ENCODE results near the gene NTF3. TPM values are rescaled to one million over a fixed set of nuclear protein-coding genes. Genes with fewer than 3 reads are reported as not detected.
A peak's percentile ranks its signal among the peaks of the same experiment; 100 is the strongest.

Gene NTF3
- total RNA-seq, 6 donors from 2014 or later, result 0.46 to 0.71 (median 0.54) TPM; not detected in 3

GRCh38 chr12:5452569-5452968 lies 20.7 kb downstream of the NTF3 start:
- TF ChIP-seq POLR2AphosphoS5 (IDR thresholded peaks at IDR 0.05) (no peak), EP300 (IDR thresholded peaks at IDR 0.05) (no peak), CTCF (IDR thresholded peaks at IDR 0.05) (no peak), POLR2A (IDR thresholded peaks at IDR 0.05) (no peak)
- H3K4me3 ChIP-seq, result no peak overlapping the region
- no peaks in the 10 kb centered on the region for H3K9me3 ChIP-seq
- no peak overlapping the region for H3K27ac ChIP-seq
- DNase-seq (no peak), ATAC-seq (ENCODE audit: low FRiP score in 2 of 2) (no peak)
- no peaks in the 10 kb centered on the region for H3K36me3 ChIP-seq
- WGBS, 2 donors, result 93% methylated on average over 9 of the region's 9 CpGs
- peaks cover 8 to 14% (median 10%) of the 10 kb centered on the region in 4 donors for H3K4me1 ChIP-seq
- no peaks in the 10 kb centered on the region for H3K27me3 ChIP-seq

GRCh38 chr12:5453466-5453865 lies 21.6 kb downstream of the NTF3 start:
- WGBS, 2 donors, result 70 to 74% methylated on average over 5 of the region's 5 CpGs
- Histone ChIP-seq H3K27ac (no peak overlapping the region), H3K36me3 (no peaks in the 10 kb centered on the region), H3K27me3 (no peaks in the 10 kb centered on the region), H3K4me1 (peaks cover 8 to 14% (median 10%) of the 10 kb centered on the region in 4 donors), H3K4me3 (no peak overlapping the region), H3K9me3 (no peaks in the 10 kb centered on the region)
- TF ChIP-seq CTCF (IDR thresholded peaks at IDR 0.05), result no peak
- TF ChIP-seq POLR2AphosphoS5 (IDR thresholded peaks at IDR 0.05), result no peak
- no peak for TF ChIP-seq EP300 (IDR thresholded peaks at IDR 0.05)
- no peak for TF ChIP-seq POLR2A (IDR thresholded peaks at IDR 0.05)
- DNase-seq (no peak), ATAC-seq (ENCODE audit: low FRiP score in 2 of 2) (no peak)

GRCh38 chr12:5455045-5455444 lies 23.1 kb downstream of the NTF3 start:
- Histone ChIP-seq H3K4me3 (no peak overlapping the region), H3K27ac (no peak overlapping the region), H3K4me1 (peaks cover 8 to 14% (median 10%) of the 10 kb centered on the region in 4 donors), H3K36me3 (no peaks in the 10 kb centered on the region), H3K27me3 (no peaks in the 10 kb centered on the region), H3K9me3 (no peaks in the 10 kb centered on the region)
- ATAC-seq (ENCODE audit: low FRiP score in 2 of 2) (no peak), DNase-seq (no peak)
- TF ChIP-seq POLR2AphosphoS5 (IDR thresholded peaks at IDR 0.05), result no peak
- no peak for TF ChIP-seq EP300 (IDR thresholded peaks at IDR 0.05)
- no peak for TF ChIP-seq POLR2A (IDR thresholded peaks at IDR 0.05)
- 89 to 97% methylated on average over 8 to 11 of the region's 11 CpGs for WGBS, 2 donors

GRCh38 chr12:5456030-5456429 lies 24.1 kb downstream of the NTF3 start:
- no peaks in the 10 kb centered on the region for H3K9me3 ChIP-seq
- H3K27me3 ChIP-seq, result no peaks in the 10 kb centered on the region
- peaks cover 8 to 14% (median 10%) of the 10 kb centered on the region in 4 donors for H3K4me1 ChIP-seq
- WGBS, 2 donors, result 84 to 93% methylated on average over 6 of the region's 6 CpGs
- DNase-seq, result no peak
- H3K4me3 ChIP-seq, result no peak overlapping the region
- H3K36me3 ChIP-seq, result no peaks in the 10 kb centered on the region
- H3K27ac ChIP-seq, result no peak overlapping the region
- TF ChIP-seq POLR2AphosphoS5 (IDR thresholded peaks at IDR 0.05) (no peak), CTCF (IDR thresholded peaks at IDR 0.05) (no peak), POLR2A (IDR thresholded peaks at IDR 0.05) (no peak), EP300 (IDR thresholded peaks at IDR 0.05) (no peak)
- ATAC-seq (ENCODE audit: low FRiP score in 2 of 2), result no peak

GRCh38 chr12:5456906-5457305 lies 25.0 kb downstream of the NTF3 start:
- ATAC-seq (ENCODE audit: low FRiP score in 2 of 2), result peak; percentile 11 to 15
- TF ChIP-seq POLR2A (IDR thresholded peaks at IDR 0.05), result no peak
- TF ChIP-seq POLR2AphosphoS5 (IDR thresholded peaks at IDR 0.05), result no peak
- TF ChIP-seq EP300 (IDR thresholded peaks at IDR 0.05), result no peak
- TF ChIP-seq CTCF (IDR thresholded peaks at IDR 0.05), result no peak

More at GRCh38 chr12:5456906-5457305, 25.0 kb downstream of the NTF3 start:
- Histone ChIP-seq H3K9me3 (no peaks in the 10 kb centered on the region), H3K27ac (no peak overlapping the region), H3K36me3 (no peaks in the 10 kb centered on the region), H3K27me3 (no peaks in the 10 kb centered on the region), H3K4me3 (no peak overlapping the region), H3K4me1 (peaks cover 8 to 14% (median 10%) of the 10 kb centered on the region in 4 donors)
- 20 to 30% methylated on average over 7 of the region's 8 CpGs for WGBS, 2 donors
- DNase-seq, result no peak

Data from upper lobe of left lung (tissue), 6 donors.